ENCODE data around the gene NRROS. TPM values are rescaled to one million over a fixed set of nuclear protein-coding genes. Genes with fewer than 3 reads are reported as not detected.
A peak's percentile ranks its signal among the peaks of the same experiment; 100 is the strongest.

The NRROS gene
- total RNA-seq, 1 donor from 2014 or later: 0.40 TPM

- no peak for ATAC-seq
Observed at GRCh38 chr3:196651819-196652218, 12.3 kb downstream of the NRROS start.

DNA sequence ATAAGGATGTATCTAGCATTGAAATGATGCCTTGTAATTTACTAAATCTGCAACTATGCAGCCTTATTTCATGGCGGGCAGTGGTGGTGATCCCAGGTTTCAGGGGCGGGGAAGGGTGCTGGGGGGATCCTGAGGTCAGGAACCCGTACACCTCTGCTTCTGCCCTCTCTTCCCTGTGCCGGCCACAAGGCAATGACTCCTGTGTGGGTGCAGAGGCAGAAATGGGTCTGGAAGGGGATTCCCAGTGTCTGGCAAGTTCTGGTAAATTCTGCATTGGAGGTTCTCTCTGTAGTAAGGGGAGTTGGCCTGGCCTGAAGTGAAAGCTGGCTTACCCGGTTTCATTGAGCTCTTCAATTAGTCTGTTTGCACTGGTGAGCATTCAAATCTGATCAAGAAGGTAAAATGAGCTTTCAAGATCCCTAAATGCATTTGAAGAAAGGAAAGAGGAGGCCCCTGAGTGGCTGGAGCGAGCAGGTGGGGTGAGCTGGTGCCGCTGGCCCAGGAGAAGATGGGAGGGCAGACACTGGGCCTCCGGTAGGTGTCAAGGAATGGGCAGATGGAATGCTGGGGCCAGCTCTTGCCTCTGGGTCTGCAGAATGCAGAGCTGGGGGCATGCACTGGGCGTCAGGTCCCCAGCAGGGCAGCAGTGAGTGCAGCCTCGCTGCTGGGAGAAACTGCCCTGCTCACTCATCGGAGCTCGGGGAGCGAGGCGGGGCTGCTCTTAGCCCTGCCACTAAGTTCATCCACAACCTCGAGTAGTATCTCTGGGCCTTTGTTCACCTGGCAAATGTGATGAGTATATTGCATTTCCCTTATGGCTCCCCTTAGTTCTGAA lies 13.7 kb downstream of the NRROS start:
- no peak for ATAC-seq

GRCh38 chr3:196654006-196654734 lies 14.7 kb downstream of the NRROS start:
- no peak for ATAC-seq

- ATAC-seq: peak; percentile 76
Observed at GRCh38 chr3:196654735-196655090, 15.2 kb downstream of the NRROS start.

DNA sequence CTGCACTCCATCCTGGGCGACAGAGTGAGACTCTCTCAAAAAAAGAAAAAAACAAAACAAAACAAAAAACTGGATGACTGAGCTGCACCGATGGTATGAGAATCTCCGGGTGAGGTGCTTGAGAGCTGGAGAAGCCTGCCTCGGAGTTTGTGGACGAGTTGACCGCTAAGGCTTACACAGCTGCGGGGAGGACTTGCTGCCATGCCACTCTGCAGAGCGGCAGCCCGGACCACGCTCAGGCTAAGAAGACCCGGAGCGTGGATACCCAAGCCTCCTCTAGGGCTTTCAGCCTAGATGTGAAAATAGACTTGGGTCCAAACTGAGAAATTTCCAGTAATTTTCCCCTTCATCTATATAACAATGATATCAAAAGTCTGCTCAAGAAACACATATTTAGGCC lies 16.0 kb downstream of the NRROS start:
- ATAC-seq: no peak

DNA sequence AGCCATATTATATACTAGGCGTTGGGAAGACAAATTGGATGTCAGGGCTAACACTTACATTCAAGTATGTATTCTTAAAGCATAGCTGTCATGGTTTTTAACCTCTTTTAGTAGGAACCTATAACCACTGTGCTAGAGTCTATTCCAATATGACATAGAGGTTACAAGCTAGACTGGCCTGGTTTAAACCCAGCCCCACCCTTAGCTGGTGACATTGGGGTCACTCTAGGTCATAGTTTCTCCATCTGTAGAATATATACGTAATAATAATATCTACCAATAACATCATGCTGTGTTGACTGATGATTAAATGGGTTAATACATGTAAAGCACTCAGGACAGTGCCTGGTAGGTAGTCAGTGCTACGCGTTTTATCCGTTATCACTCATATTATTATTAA lies 16.7 kb downstream of the NRROS start:
- no peak for ATAC-seq

GRCh38 chr3:196659901-196660351 lies 20.4 kb downstream of the NRROS start:
- no peak for ATAC-seq

- ATAC-seq: peak; percentile 35
Observed at GRCh38 chr3:196660381-196661166, 21.1 kb downstream of the NRROS start.

- ATAC-seq: peak; percentile 7
Observed at GRCh38 chr3:196661400-196661799, 21.9 kb downstream of the NRROS start.

GRCh38 chr3:196662033-196662432 lies 22.5 kb downstream of the NRROS start:
- ATAC-seq: no peak

GRCh38 chr3:196662711-196663571 lies 23.4 kb downstream of the NRROS start:
- no peak for ATAC-seq

DNA sequence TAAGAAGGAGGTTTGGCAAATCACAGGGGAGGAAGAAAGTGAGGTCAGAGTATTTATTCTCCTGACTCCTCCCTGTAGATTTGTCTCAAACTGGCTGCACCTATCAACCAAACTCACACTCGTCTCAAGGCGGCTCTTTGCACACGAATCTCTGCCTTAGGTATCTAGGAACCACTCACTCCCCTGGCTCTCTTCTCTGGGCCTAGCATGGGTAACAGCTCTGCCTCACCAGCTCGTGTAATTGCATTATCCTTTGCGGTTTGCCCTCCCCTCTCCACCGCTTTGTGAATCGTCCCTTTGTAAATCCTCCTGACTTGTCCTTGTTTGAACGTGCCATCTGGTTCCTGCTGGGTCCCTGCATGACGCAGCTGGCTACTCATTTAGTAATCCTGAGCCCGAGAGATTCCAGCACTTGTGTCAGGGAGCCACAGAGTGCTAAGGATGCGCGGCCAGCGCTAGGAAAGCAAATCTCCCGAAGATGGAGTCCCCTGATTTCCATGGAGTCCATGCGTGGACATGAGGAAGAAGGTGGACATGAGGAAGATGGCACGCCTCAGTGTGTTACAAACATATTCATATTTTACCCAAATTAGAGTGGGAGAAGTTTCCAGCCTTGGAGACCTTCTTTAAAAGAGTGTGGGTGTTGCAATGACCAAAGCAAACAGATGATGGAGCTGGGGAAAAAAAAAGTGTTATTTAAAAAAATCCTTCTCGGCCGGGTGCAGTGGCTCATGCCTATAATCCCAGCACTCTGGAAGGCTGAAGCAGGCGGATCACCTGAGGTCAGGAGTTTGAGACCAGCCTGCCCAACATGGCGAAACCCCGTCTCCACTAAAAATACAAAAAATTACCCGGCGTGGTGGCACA lies 26.7 kb downstream of the NRROS start:
- peak; percentile 78 for ATAC-seq

GRCh38 chr3:196667056-196667825 lies 27.7 kb downstream of the NRROS start:
- no peak for ATAC-seq

- ATAC-seq: no peak
Observed at GRCh38 chr3:196670339-196670738, 30.8 kb downstream of the NRROS start.

- ATAC-seq: no peak
Observed at GRCh38 chr3:196673632-196674031, 34.1 kb downstream of the NRROS start.

DNA sequence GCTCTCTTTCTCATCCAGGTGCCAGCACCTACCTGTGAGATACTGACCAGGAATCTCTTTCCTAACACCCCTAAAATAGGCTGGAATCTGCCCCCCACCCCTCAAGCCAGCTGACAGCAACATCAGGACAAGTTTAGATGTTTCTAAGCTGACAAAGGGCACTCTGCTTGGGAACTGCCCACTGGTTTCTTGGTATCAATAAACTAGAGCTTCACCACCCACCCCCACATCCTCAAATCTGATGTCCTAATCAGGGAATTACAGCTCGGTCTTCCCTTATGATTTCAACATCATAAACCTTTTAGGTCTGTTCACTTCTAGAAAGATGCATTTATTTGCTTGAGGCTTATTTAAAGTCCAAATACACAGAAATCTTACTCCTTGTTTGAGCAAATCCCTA lies 37.9 kb downstream of the NRROS start:
- no peak for ATAC-seq

- no peak for ATAC-seq
Observed at GRCh38 chr3:196677931-196678330, 38.4 kb downstream of the NRROS start.

- peak; percentile 82 for ATAC-seq
Observed at GRCh38 chr3:196684548-196685407, 45.3 kb downstream of the NRROS start.

DNA sequence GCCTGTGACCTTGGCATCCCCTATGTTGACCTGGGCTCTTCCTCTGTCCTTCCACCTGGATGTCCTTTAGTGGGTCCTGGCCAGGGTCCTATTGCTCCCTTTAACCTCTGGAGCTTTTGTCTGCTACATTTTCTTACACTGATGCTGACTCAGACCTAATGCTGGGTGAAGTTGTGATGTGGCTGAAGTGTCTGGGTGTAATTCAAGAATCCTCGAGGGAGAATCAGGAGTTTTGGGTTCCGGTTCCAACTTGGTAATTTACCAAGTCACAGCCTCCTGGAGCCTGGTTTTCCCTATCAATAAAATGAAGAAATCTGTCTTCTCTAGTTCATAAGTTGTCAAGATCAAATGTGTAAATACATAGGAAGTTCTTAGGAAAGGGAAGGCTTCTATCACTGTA lies 46.9 kb downstream of the NRROS start:
- ATAC-seq: no peak
